IPS DF 4.7 (cell line): Measurements from ENCODE around the gene EHD3.
"Not testable (repeated sequence)": the region's sequence is repeated elsewhere in the genome, so short reads cannot be mapped to it uniquely, and the experiment has no call there.

Experiments
- DNase-seq: peaks from one replicate; pipeline ENCODE4 v3.0.0-alpha.2; 2013; ENCODE audit warnings: low spot score; ENCODE audit errors: extremely low read depth

Gene EHD3

GRCh38 chr2:31254237-31255203, 20.6 kb downstream of the EHD3 start:
- no peak for DNase-seq

DNA sequence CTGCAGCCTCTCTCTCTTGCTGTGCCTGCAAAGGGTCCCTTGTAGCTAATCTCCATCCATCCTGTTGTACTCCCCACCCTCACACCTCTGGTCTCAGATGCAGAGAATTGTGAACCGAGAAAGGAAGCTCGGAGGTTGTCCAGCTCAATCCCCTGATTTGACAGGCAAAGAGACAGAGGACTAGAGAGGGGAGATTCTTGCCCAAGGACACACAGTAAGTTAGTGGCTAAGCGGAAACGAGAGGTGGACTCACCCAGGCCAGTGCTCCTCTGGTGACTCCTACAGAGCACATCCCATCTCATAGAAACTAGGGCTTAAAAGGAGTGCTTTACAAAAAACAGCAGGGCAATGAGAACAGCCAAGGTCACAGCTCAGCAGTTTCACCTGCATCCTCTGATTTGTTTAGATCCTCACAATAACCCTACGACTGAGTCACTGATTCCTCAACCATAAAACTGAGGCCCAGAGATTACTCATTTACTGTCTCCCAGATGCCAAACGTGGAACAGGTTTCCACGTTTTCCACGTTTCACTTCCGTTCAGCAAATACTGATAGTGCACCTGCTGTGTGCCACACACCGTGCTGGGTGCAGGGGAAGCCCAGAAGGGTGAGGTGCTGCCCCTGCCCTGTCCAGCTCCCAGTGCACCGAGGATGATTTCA, 22.1 kb downstream of the EHD3 start:
- DNase-seq, result no peak

DNA sequence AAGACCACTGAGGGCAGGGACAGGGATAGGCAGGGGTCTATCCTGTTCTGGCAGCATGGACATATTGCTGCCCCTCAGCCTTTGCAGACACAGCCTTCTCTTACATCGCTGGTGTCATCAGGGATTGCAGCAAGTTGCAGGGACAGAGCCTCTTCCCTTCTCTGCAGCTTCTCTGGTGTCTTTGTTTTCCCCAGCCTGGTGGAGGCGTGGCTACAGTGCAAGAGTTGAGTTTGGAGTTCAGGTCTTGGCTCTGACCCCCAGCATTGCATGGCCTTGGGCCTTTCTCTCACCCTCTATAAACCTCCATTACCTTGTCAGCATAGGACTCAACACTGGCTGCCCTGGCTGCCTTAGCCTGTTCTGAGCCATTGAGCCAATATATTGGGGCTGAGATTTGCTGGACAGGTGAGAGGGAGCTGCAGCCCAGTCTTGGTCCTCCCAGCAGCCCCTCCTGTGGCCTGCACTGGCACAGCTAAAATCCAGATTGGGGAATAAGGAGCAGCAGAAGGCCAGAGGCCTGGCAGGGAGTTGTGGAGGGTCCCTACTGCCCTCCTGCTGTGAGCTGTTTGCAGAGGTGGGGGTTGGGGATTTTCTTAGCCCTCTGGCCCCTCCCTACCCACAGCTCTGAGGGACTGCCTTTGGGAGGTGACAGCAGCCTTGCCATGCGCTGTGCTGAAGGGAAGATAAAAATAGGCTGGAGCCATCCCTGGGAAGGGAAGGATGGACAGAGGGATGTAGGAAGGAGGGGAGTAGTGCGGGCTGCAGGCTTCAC, 22.8 kb downstream of the EHD3 start:
- DNase-seq, result no peak

DNA sequence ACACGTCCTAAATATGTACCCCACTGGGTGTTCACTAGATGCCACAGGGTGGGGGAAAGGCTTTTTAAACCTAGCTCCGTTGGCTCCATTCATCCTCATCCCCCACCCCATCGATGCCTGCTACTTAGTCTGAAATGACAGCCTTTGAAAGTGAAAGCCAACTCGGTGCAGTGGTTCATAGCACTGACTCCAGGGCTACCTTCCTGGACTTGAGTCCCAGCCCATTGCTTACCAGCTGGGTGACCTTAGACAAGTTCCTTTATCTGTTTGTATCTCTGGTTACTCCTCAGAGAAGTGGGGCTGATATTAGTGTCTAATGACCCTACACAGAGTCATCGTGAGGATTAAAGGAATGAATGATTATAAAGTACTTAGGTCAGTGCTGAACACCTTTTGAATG, 24.4 kb downstream of the EHD3 start:
- no peak for DNase-seq

DNA sequence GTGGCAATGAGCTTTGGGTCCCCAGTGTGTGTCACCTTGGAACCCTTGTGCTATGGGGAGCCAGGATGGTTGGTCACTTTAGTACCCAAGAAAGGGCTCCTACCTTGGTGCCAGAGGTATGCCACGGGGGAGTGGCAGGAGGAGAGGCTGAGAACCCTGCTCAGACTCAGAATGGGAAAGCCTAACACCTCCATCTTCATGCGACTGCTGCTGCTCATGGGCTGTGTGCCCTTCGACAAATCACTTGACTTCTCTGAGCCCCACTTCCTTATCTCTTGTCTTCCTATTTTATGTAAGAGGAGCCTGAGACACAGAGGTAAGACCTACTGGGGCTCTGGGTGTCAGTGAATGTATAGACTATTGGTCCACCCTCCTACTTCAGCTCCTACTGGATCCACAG, 25.1 kb downstream of the EHD3 start:
- no peak for DNase-seq

GRCh38 chr2:31260870-31261269, 26.9 kb downstream of the EHD3 start:
- no peak for DNase-seq

- no peak for DNase-seq
Measured at GRCh38 chr2:31263636-31264190, 29.8 kb downstream of the EHD3 start.

DNA sequence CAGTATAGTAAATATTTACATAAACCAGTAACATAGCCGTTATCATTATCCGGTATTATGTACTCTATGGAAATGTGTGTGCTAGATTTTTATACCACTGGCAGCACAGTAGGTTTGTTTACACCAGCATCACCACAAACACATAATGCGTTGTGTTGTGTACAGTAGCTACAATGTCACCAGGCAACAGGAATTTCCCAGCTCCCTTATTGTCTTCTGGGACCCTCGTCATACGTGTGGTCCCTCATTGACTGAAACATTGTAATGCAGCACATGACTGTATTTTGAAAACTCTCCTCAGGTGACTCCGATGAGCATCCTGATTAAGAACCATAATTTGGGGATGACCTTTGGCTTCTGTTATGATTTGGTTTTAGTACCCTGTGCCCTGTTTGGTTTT, 31.3 kb downstream of the EHD3 start:
- no peak for DNase-seq

- DNase-seq, result no peak
Measured at GRCh38 chr2:31266804-31267203, 32.9 kb downstream of the EHD3 start.

DNA sequence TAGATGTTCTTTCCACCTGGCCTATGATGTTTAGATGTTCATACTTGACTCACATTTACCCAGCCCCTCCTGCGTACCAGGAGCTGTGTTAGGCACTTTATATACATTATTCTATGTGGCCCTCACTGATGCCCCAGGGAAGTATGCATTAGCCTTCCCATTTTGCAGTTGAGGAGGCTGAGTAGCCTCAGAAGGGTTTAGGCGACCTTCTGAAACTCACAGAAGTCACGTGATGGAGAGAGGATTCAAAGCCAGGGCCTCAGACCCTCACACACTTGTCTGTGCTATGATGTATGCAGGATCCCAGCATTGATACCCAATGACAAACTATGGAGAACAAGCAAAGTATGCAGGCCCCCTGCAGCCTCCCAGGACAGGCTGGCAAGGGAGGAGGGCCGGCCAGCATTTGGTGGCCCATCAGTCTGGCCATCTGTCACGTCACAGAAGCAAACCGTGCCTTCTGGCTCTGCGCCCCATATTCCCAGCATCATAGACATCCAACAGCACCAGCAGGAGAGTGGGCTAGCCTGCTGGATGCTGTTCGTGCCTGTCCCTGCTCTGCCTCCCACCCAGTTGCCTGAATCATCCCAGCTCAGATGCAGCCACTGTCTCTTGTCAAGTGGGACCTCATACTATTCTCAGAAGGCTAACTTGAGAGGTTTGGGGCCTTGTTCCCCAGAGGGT, 33.6 kb downstream of the EHD3 start:
- no peak for DNase-seq

- DNase-seq, result no peak
Measured at GRCh38 chr2:31268344-31268743, 34.4 kb downstream of the EHD3 start.

- DNase-seq, result no peak
Measured at GRCh38 chr2:31269087-31269486, 35.1 kb downstream of the EHD3 start.

DNA sequence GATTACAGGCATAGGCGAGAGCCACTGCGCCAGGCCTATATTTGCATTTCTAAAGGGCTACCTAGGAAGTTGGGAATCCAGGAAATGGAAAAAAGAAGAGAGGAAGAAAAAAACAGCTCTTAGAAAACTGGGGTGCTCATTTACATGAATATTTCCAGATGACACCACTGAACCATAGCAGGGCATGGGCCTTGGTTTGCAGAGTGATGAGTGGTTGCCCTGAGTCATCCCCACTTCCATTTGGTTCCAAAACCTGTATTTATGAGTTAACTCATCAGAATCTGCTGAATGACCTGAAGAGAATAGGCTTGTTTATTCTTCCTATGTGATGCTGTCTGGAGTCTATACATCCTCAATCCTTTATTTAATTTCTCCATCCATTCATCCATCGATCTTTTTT, 36.2 kb downstream of the EHD3 start:
- DNase-seq, result no peak

DNA sequence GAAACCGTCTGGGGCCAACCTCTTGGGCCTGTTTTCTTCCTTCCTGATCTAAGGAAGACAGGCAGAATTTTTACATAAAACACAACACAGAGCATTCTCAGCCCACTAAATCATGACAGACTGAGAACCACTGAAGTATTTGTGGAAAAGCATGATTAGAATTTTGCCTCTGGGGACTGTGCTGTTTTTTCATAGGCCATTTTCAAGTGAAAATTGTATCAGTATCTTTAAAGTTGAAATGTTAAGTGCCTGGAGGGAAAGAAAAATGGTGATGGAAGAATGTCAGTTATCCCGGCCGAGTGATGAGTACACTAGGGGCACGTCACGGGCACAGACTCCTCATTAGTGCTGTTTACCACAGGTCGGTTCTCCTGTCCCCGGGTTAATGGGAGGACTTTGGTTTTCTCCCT, 36.9 kb downstream of the EHD3 start:
- no peak for DNase-seq

DNA sequence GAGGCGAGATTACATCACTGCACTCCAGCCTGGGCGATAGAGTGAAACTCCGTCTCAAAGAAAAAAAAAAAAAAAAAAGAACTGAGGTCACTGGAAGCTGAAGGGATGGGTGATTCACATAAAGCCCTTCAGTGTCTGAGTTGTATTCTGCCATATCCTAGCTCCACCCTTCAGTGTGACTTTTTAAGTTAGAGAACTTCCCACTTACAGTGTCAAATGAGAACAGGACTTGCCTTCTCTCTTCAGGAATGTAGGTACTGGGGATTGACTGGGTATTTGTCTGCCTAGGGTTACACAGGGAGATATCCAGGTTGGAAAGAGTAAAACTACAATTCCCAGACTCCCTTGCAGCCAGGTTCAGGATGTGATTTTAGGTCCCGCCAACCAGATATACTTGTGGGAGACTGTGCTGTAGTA, 37.9 kb downstream of the EHD3 start:
- no peak for DNase-seq

DNA sequence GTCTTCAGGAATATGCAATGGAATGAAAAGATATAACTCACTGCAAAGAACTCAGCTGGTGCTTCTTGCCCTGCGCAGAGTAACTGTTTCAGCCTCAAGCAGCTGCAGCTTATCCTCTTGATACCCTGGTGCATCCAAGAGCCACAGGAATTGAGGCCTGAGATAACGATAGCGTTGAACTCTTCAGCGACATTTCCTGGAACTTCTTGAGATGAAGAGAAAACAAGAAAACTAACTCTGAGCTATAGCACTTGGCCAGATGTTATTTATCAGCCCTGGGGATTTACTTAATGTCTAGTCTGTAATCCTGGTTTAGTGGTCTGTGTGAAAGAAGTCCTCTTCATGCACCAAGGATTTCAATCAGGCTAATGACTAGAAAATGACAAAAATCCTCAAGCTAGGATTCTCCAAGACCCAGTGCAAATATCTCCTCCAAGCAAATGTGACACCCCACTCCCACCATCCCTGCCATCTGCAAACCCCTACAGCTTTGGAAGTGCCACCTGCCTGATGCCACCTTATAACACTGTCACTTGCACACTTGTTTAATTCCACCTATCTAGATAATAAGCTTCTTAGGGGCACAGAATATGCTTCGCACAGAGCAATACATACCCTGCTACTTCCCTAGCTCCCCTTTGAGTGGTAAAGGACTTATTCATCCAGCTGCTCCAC, 40.6 kb downstream of the EHD3 start:
- no peak for DNase-seq

DNA sequence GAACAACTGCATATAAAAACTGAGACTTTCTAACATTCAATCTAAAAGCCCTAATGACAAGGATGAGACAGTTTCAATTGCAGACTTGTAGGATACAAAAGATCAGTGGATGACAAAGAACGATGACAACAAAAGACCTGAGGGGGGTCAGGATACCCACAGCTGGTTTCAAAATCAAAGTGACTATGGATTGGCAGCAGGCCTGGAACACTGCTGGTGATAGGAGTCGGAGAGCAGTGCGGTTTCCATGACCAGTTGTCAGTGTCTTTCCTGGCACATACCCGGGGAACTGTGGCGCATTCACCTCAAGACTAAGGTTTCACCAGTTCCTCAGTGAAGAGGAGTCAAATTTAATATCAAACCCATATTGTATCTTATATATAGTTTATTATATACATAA, 42.0 kb downstream of the EHD3 start:
- no peak for DNase-seq

- DNase-seq, result no peak
Measured at GRCh38 chr2:31277621-31278020, 43.7 kb downstream of the EHD3 start.

DNA sequence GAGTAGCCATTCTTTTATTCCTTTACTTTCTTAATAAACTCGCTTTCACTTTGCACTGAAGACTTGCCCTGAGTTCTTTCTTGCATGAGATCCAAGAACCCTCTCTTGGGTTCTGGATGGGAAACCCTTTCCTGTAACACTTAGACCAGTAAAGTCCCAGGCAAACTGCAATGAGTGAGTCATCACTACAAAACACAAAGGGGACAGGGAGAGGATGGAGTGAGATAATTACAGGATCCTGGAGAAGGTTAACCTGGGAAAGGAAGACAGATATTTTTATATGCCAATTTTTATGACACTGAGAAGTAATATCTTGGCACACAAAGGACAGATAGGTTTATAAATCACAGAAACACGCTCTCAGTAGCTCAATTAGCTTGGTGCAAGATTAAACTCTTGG, 48.7 kb downstream of the EHD3 start:
- no peak for DNase-seq

DNA sequence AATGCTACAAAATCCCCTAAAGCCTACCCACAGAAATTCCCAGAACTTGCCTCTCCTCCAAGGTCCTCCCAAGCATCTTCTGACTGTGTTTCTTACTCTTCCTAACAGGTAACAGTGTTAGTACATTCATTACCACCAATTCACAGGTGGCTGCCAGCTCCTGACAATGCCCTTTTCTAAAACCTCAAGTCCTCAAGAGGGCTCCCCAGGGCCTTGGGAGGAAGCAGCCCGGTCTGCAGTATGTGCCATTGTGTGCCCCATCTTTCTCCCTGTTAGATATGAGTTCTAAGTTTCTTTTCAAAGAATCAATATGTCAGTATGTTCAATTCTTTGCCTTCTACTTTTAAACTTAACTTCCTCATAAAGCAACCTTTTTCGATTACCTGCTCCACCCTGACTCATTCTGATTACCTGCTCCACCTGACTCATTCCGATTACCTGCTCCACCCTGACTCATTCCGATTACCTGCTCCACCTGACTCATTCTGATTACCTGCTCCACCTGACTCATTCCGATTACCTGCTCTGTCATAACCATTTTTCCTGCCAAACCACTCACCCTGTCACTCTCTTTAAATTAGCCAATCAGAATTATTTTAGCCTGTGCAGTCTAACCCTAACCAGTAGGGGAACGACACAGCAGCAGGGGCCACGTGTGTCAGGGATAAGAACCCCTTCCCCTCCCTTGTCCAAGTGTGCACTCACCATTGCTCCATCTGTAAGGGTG, 49.4 kb downstream of the EHD3 start:
- not testable (repeated sequence) for DNase-seq
